ENCODE results near the gene RTKN.
"Not testable (repeated sequence)": the region's sequence is repeated elsewhere in the genome, so short reads cannot be mapped to it uniquely, and the experiment has no call there.

The RTKN gene

DNA sequence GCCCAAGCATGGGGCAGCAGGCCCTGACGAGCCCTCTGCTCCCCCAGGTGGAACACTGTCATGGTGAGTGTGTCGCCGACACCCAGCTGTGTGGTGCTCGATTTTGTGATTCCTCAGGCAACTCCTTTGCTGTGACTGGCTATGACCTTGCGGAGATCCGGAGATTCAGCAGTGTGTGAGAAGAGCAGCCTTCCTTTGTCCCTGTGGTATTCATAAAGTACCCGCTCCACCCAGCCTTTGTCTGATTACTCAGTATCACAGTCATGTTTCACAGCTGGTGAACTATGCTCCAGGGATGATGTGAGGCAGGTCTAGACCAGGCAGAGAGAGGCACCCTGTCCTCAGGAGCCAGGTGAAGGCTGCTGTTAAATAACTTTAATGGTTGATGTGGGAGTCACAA is 16.2 kb downstream of the RTKN start:
- Mint-ChIP-seq H3K36me3 (ENCODE audit: low read depth) (peaks cover 42% of the 10 kb centered on the region), H3K27me3 (ENCODE audit: low read depth, poor library complexity) (peaks cover 16% of the 10 kb centered on the region), H3K4me1 (peaks cover 49% of the 10 kb centered on the region), H3K9me3 (no peaks in the 10 kb centered on the region), H3K27ac (peak overlapping the region; percentile 96), H3K4me3 (no peak overlapping the region)
- TF ChIP-seq, protein P1, sequence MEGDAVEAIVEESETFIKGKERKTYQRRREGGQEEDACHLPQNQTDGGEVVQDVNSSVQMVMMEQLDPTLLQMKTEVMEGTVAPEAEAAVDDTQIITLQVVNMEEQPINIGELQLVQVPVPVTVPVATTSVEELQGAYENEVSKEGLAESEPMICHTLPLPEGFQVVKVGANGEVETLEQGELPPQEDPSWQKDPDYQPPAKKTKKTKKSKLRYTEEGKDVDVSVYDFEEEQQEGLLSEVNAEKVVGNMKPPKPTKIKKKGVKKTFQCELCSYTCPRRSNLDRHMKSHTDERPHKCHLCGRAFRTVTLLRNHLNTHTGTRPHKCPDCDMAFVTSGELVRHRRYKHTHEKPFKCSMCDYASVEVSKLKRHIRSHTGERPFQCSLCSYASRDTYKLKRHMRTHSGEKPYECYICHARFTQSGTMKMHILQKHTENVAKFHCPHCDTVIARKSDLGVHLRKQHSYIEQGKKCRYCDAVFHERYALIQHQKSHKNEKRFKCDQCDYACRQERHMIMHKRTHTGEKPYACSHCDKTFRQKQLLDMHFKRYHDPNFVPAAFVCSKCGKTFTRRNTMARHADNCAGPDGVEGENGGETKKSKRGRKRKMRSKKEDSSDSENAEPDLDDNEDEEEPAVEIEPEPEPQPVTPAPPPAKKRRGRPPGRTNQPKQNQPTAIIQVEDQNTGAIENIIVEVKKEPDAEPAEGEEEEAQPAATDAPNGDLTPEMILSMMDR (IDR thresholded peaks at IDR 0.05): no peak
- DNase-seq: no peak

DNA sequence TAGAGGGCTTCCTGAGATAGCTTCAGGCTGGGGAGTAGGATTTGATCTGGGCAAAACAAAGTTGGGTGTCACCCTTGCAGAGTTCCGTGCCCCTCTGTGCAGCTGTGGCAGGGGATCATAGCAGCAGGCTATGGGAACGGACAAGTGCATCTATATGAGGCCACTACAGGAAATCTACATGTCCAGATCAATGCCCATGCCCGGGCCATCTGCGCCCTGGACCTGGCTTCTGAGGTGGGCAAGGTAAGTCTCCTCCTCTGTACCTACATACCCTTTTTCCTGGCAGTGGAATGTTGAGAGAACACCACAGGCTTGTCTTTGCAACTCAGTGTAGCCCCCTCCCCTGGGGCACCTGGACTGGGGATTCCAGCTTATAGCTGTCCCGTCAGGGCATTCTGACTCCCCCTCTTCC is 16.7 kb downstream of the RTKN start:
- Mint-ChIP-seq H3K36me3 (ENCODE audit: low read depth) (peaks cover 39% of the 10 kb centered on the region), H3K9me3 (no peaks in the 10 kb centered on the region), H3K27ac (peak overlapping the region; percentile 96), H3K4me1 (peaks cover 49% of the 10 kb centered on the region), H3K27me3 (ENCODE audit: low read depth, poor library complexity) (peaks cover 21% of the 10 kb centered on the region), H3K4me3 (no peak overlapping the region)
- TF ChIP-seq, protein P1 (IDR thresholded peaks at IDR 0.05): no peak
- no peak for DNase-seq

DNA sequence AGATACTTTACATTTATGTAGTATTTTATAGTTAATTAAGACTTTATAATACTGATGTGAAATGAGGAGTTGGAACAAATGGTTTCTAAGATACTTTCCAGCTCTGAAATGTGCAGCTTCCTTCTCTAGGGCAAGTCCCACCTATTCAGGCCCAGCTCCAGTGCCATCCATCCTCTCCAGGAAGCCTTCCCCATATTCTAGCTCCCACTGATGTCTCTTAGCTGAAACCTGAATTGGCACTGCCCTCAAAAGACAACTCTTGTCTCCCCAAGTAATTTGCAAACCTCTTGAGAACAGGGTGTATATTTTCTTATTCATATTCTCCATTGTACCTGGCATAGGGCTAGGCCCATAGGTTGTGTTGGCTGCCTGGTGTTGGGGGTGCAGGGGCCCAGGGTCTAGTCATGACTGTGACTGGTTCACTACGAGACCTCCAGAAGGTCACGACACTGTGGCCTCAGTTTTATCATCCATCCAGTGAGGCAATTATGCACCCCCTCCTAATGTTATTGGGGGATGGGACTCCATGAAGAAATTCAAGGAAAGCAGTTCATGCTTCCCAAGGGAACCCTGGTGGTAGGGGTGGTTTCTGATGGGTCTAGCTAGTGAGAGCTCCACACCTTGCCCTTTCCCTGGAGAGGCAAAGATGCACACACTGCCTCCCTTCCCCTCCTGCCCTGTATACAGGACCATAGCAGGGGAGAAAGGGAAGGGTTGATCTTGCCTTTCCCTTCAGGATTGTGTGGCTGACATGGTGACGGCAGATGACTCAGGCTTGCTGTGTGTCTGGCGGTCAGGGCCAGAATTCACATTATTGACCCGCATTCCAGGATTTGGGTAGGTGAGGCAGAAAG is 17.4 kb downstream of the RTKN start:
- H3K4me3 Mint-ChIP-seq: peak overlapping the region; percentile 22
- TF ChIP-seq, protein P1 (IDR thresholded peaks at IDR 0.05): no peak
- H3K4me1 Mint-ChIP-seq: peaks cover 45% of the 10 kb centered on the region
- peaks cover 24% of the 10 kb centered on the region for H3K27me3 Mint-ChIP-seq (ENCODE audit: low read depth, poor library complexity)
- no peak for DNase-seq
- no peaks in the 10 kb centered on the region for H3K9me3 Mint-ChIP-seq
- peaks cover 33% of the 10 kb centered on the region for H3K36me3 Mint-ChIP-seq (ENCODE audit: low read depth)
- peak overlapping the region; percentile 94 for H3K27ac Mint-ChIP-seq

DNA sequence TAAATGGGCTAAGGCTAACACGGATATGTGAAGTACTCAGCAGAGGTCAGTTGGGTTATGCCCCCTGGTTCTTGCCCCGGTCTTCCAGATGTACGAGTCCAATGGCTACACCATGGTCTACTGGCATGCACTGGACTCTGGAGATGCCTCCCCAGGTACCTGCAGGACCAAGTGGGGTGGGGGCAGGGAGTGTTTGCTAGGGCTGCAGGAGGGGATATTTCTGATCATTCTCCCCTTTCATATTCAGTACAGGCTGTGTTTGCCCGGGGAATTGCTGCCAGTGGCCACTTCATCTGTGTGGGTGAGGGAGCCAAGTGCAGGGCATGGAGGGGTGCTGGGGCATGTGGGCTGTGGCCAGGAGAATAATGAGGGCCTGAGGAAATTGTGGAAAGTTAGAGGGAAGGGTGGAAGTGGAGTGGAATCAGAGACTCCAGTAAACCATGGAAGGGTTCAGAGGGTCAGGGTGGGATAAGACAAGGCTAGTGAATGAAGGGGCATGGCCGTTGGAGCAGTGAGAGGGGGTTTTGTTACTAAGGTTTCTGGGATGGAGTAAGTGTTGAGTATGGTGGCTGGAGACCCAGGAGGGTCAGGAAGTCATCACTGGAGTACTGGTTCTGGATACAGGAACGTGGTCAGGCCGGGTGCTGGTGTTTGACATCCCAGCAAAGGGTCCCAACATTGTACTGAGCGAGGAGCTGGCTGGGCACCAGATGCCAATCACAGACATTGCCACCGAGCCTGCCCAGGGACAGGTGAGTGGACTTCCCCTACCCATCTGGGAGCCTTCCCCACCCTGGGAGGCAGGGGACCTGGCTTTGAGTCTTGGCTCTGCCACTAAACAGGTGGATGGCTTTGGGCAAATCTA is 18.3 kb downstream of the RTKN start:
- no peak for DNase-seq
- Mint-ChIP-seq H3K27ac (peak overlapping the region; percentile 92), H3K27me3 (ENCODE audit: low read depth, poor library complexity) (peaks cover 23% of the 10 kb centered on the region), H3K4me3 (peak overlapping the region; percentile 95), H3K9me3 (no peaks in the 10 kb centered on the region), H3K36me3 (ENCODE audit: low read depth) (peaks cover 24% of the 10 kb centered on the region), H3K4me1 (peaks cover 45% of the 10 kb centered on the region)
- TF ChIP-seq, protein P1 (IDR thresholded peaks at IDR 0.05): no peak

DNA sequence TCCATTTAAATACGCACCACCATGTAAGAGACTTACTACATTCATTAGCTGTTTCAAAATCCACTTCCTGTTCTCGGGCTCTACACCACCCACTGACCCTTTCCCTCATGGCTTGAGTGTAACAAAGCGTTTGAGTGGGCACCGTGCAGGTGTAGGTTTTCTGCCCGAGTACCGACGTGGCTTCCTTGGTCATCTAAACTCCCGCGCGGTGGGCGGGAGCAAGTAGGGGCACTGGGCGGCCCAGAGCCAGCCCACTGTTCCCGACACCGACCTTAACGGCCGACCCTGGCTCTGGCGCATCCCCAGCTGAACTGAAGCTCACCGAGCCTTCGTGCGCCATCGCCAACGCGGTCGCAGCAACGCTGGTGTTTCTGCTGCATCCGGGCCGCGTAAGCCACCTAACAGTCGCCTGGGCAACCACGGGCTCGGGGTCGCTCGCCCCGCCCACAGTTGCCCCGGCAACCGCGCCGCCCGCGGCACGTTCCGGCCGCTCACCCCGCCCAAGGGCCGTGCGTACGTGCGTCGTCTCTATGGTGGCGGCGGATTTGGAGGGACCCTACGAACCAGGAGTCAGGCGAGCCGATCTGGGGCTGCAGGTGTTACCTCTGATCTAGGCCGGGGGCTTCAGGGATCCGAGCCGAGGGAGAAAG is 20.4 kb downstream of the RTKN start, which contains the start of the genes C2orf81 and WDR54:
C2orf81 (minus strand) TSS at position 399 of the 650 bp plus-strand sequence; CDS start at position 340, 59 bp downstream.
WDR54 (plus strand) TSS at position 510 of the 650 bp plus-strand sequence. CDS start 424 bp downstream, outside the sequence.
- TF ChIP-seq, protein P1 (IDR thresholded peaks at IDR 0.05): no peak
- peak within 1 kb of the TSS; percentile 95 for H3K4me3 Mint-ChIP-seq
- no peaks in the 10 kb centered on the region for H3K9me3 Mint-ChIP-seq

DNA sequence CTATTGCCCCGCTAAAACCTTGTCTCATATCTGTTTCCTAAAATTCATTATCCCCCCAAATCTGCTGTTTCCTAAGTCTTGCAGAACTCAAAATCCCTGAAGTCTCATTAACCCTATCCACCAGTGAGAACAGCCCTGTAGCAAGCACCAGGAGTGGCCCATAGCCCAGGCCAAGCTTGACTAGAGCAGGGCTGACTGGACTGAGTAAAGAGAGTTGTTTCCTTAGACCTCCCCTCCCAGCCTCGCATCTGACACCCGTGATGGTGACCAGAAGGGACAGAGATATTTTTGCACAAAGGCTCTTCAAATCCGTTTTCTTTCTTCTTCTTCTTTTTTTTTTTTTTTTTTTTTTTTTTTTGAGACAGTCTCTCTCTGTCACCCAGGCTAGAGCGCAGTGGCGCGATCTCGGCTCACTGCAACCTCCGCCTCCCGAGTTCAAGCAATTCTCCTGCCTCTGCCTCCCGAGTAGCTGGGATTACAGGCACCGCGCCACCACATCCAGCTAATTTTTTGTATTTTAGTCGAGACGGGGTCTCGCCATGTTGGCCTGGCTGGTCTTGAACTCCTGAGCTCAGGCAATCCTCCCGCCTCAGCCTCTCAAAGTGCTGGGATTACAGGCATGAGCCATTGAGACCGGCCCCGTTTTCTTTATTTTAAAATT is 21.2 kb downstream of the RTKN start:
- Mint-ChIP-seq H3K27me3 (ENCODE audit: low read depth, poor library complexity) (peaks cover 21% of the 10 kb centered on the region), H3K4me3 (peak overlapping the region; percentile 95), H3K36me3 (ENCODE audit: low read depth) (peaks cover 10% of the 10 kb centered on the region), H3K4me1 (peaks cover 49% of the 10 kb centered on the region)
- not testable (repeated sequence) for DNase-seq, H3K27ac Mint-ChIP-seq, H3K9me3 Mint-ChIP-seq

More for the DNA sequence above, 20.4 kb downstream of the RTKN start, which contains the start of the genes C2orf81 and WDR54:
- peak; percentile 95 for DNase-seq
- peaks cover 21% of the 10 kb centered on the region for H3K27me3 Mint-ChIP-seq (ENCODE audit: low read depth, poor library complexity)
- H3K4me1 Mint-ChIP-seq: peaks cover 49% of the 10 kb centered on the region
- H3K36me3 Mint-ChIP-seq (ENCODE audit: low read depth): peaks cover 13% of the 10 kb centered on the region
- peak within 1 kb of the TSS; percentile 76 for H3K27ac Mint-ChIP-seq
